Astrocyte (in vitro differentiated cells and primary cell): ENCODE results near the gene KRTAP12-2. TPM values are rescaled to one million over a fixed set of nuclear protein-coding genes. Genes with fewer than 3 reads are reported as not detected.

Experiments used
- DNase-seq: peaks from one replicate; pipeline ENCODE4 v3.0.0-alpha.2; 2010; ENCODE audit warnings: low read depth
- FAIRE-seq: peaks from 2 replicates; lab custom pipeline; 2011; peaks lifted over from hg19 to GRCh38; lab: Jason Lieb, UNC
- H2AFZ ChIP-seq: 2 replicates; pipeline ENCODE4 v1.6.0; 2012; ENCODE audit warnings: low read depth, low read length, inconsistent platforms
- H3K27ac ChIP-seq: 2 replicates; pipeline ENCODE4 v1.5.1; 2011; ENCODE audit warnings: low read depth, low read length, inconsistent platforms
- H3K27me3 ChIP-seq: 2 replicates; pipeline ENCODE4 v1.6.0; 2011; ENCODE audit warnings: low read length, inconsistent platforms; ENCODE audit not compliant: insufficient read depth
- H3K36me3 ChIP-seq: 2 replicates; pipeline ENCODE4 v1.5.1; 2011; ENCODE audit warnings: low read length, inconsistent platforms; ENCODE audit not compliant: insufficient read depth
- H3K4me1 ChIP-seq: 2 replicates; pipeline ENCODE4 v1.5.1; 2011; ENCODE audit warnings: low read length, inconsistent platforms; ENCODE audit not compliant: insufficient read depth
- H3K4me2 ChIP-seq: 2 replicates; pipeline ENCODE4 v1.6.0; 2012; ENCODE audit warnings: low read length, inconsistent platforms
- H3K4me3 ChIP-seq: 2 replicates; pipeline ENCODE4 v1.5.1; 2011; ENCODE audit warnings: low read depth, mild to moderate bottlenecking, low read length, inconsistent platforms; ENCODE audit not compliant: insufficient read depth
- H3K79me2 ChIP-seq: 2 replicates; pipeline ENCODE4 v1.6.0; 2012; ENCODE audit warnings: mild to moderate bottlenecking, low read length, inconsistent platforms; ENCODE audit not compliant: insufficient read depth
- H3K9ac ChIP-seq: 2 replicates; pipeline ENCODE4 v1.6.0; 2012; ENCODE audit warnings: mild to moderate bottlenecking, low read length, inconsistent platforms
- H3K9me3 ChIP-seq: 2 replicates; pipeline ENCODE4 v1.5.1; 2012; ENCODE audit warnings: low read depth, mild to moderate bottlenecking, low read length, inconsistent platforms; ENCODE audit not compliant: insufficient read depth
- H4K20me1 ChIP-seq: 2 replicates; pipeline ENCODE4 v1.6.0; 2012; ENCODE audit warnings: low read length, inconsistent platforms; ENCODE audit not compliant: insufficient read depth
- H3K27ac Mint-ChIP-seq: one replicate; pipeline ENCODE4 v1.8.0; 2021; ENCODE audit warnings: mild to moderate bottlenecking, mixed read lengths; ENCODE audit not compliant: unreplicated experiment
- H3K27me3 Mint-ChIP-seq: one replicate; pipeline ENCODE4 v1.8.0; 2021; ENCODE audit warnings: low read depth, mixed read lengths; ENCODE audit not compliant: unreplicated experiment
- H3K36me3 Mint-ChIP-seq: one replicate; pipeline ENCODE4 v1.8.0; 2021; ENCODE audit warnings: low read depth, mixed read lengths; ENCODE audit not compliant: unreplicated experiment
- H3K4me1 Mint-ChIP-seq: one replicate; pipeline ENCODE4 v1.8.0; 2021; ENCODE audit warnings: low read depth, mixed read lengths; ENCODE audit not compliant: unreplicated experiment
- H3K4me3 Mint-ChIP-seq: one replicate; pipeline ENCODE4 v1.8.0; 2021; ENCODE audit warnings: mild to moderate bottlenecking, moderate library complexity, mixed read lengths; ENCODE audit not compliant: unreplicated experiment
- H3K9me3 Mint-ChIP-seq: one replicate; pipeline ENCODE4 v1.8.0; 2021; ENCODE audit warnings: mild to moderate bottlenecking, mixed read lengths; ENCODE audit not compliant: unreplicated experiment
- EZH2 ChIP-seq: IDR thresholded peaks from 2 replicates; pipeline ENCODE4 v1.6.1; 2012; ENCODE audit warnings: mild to moderate bottlenecking, low read length, inconsistent platforms; ENCODE audit not compliant: insufficient read depth
- total RNA-seq: library from RNA; stranded (reverse); gene quantifications from 2 replicates; pipeline ENCODE4 v1.2.1, GENCODE V29; 2021
- TF ChIP-seq, protein P1 (sequence below): IDR thresholded peaks from 2 replicates; pipeline ENCODE4 v1.5.1; 2011; ENCODE audit warnings: low read depth, mild to moderate bottlenecking, inconsistent platforms, low read length, moderate library complexity; ENCODE audit not compliant: insufficient read depth

Gene KRTAP12-2
- total RNA-seq, 1 donor from 2014 or later, result not detected

DNA sequence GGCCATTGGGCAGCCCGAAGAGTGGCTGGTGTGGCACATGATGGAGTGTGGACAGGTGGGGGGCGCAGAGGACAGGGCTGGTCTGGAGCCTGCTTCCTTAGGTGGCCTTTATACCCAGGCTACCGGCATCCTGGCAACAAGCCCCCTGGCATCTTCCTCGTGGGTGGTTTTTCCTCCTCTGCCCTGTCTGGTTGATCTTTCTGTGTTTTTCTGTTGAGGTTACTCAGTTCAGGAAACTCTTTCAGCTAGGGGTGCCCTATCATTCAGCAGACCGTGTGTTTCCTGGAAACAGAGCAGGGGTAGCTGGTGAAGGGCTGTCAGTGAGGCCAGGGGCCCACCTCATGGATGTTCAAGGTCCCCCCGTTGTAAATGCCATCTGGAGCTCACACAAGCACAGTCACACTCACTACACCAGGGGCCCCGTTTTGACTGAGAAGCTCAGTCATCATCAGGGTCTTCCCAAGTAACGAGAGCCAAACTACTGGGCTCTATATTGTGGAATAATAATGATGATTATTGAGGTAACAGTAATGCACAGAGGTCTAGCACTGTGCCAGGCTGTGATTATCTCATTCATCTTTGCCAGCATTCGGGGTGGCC, 12.1 kb downstream of the KRTAP12-2 start, which contains the start of gene KRTAP12-4:
KRTAP12-4 (minus strand) TSS at position 84 of the 600 bp plus-strand sequence; CDS start at position 39, 45 bp downstream.
- peaks cover 39% of the 10 kb centered on the region for H3K27me3 Mint-ChIP-seq
- Histone ChIP-seq H2AFZ (no peak within 1 kb of the TSS), H3K4me3 (no peak within 1 kb of the TSS), H4K20me1 (no peaks in the 10 kb centered on the region), H3K36me3 (no peaks in the 10 kb centered on the region), H3K9me3 (peaks cover 6% of the 10 kb centered on the region), H3K27ac (no peak within 1 kb of the TSS), H3K4me1 (no peaks in the 10 kb centered on the region), H3K4me2 (no peak within 1 kb of the TSS), H3K9ac (no peak within 1 kb of the TSS), H3K27me3 (no peaks in the 10 kb centered on the region), H3K79me2 (no peaks in the 10 kb centered on the region)
- DNase-seq (no peak), FAIRE-seq (no peak)
- TF ChIP-seq, protein P1, sequence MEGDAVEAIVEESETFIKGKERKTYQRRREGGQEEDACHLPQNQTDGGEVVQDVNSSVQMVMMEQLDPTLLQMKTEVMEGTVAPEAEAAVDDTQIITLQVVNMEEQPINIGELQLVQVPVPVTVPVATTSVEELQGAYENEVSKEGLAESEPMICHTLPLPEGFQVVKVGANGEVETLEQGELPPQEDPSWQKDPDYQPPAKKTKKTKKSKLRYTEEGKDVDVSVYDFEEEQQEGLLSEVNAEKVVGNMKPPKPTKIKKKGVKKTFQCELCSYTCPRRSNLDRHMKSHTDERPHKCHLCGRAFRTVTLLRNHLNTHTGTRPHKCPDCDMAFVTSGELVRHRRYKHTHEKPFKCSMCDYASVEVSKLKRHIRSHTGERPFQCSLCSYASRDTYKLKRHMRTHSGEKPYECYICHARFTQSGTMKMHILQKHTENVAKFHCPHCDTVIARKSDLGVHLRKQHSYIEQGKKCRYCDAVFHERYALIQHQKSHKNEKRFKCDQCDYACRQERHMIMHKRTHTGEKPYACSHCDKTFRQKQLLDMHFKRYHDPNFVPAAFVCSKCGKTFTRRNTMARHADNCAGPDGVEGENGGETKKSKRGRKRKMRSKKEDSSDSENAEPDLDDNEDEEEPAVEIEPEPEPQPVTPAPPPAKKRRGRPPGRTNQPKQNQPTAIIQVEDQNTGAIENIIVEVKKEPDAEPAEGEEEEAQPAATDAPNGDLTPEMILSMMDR, result no peak
- no peak for TF ChIP-seq EZH2
- no peak within 1 kb of the TSS for H3K27ac Mint-ChIP-seq
- peaks cover 30% of the 10 kb centered on the region for H3K9me3 Mint-ChIP-seq
- H3K36me3 Mint-ChIP-seq, result peaks cover 2% of the 10 kb centered on the region
- no peak within 1 kb of the TSS for H3K4me3 Mint-ChIP-seq
- H3K4me1 Mint-ChIP-seq, result peaks cover 7% of the 10 kb centered on the region

- no peaks in the 10 kb centered on the region for H4K20me1 ChIP-seq
- H3K27me3 ChIP-seq, result no peaks in the 10 kb centered on the region
- no peak overlapping the region for H3K4me2 ChIP-seq
- Mint-ChIP-seq H3K9me3 (peaks cover 30% of the 10 kb centered on the region), H3K27me3 (peaks cover 39% of the 10 kb centered on the region), H3K4me1 (peaks cover 2% of the 10 kb centered on the region), H3K27ac (no peak overlapping the region), H3K36me3 (peaks cover 2% of the 10 kb centered on the region), H3K4me3 (no peak overlapping the region)
- FAIRE-seq (no peak), DNase-seq (no peak)
- H3K9me3 ChIP-seq, result peaks cover 6% of the 10 kb centered on the region
- H3K4me1 ChIP-seq, result no peaks in the 10 kb centered on the region
- H3K27ac ChIP-seq, result no peak overlapping the region
- H3K79me2 ChIP-seq, result no peaks in the 10 kb centered on the region
- no peak for TF ChIP-seq EZH2
- TF ChIP-seq, protein P1, result no peak
- no peaks in the 10 kb centered on the region for H3K36me3 ChIP-seq
- H3K9ac ChIP-seq, result no peak overlapping the region
- H2AFZ ChIP-seq, result no peak overlapping the region
- no peak overlapping the region for H3K4me3 ChIP-seq
These were observed 12.8 kb downstream of the KRTAP12-2 start for GRCh38 chr21:44653656-44654575.
